Putamen (tissue), 1 donor: ENCODE results near the gene GDF3.
"Not testable (repeated sequence)": the region's sequence is repeated elsewhere in the genome, so short reads cannot be mapped to it uniquely, and the experiment has no call there.

ENCODE experiments used
- DNase-seq: peaks from one replicate; pipeline ENCODE4 v3.0.0-alpha.2; 2016; ENCODE audit warnings: low spot score

GDF3 gene

GRCh38 chr12:7667125-7667524, 28.4 kb downstream of the GDF3 start:
- DNase-seq: no peak

- DNase-seq: no peak
Measured at GRCh38 chr12:7666595-7666994, 29.0 kb downstream of the GDF3 start.

- DNase-seq: no peak
Measured at GRCh38 chr12:7661741-7662140, 33.8 kb downstream of the GDF3 start.

GRCh38 chr12:7656121-7656520, 39.5 kb downstream of the GDF3 start:
- no peak for DNase-seq

- DNase-seq: no peak
Measured at GRCh38 chr12:7650091-7650490, 45.5 kb downstream of the GDF3 start.

- no peak for DNase-seq
Measured at GRCh38 chr12:7647071-7647470, 48.5 kb downstream of the GDF3 start.

- DNase-seq: no peak
Measured at GRCh38 chr12:7646178-7646475, 49.4 kb downstream of the GDF3 start.

- DNase-seq: no peak
Measured at GRCh38 chr12:7645395-7646177, 50.0 kb downstream of the GDF3 start.

GRCh38 chr12:7642876-7643309, 52.7 kb downstream of the GDF3 start:
- DNase-seq: no peak

GRCh38 chr12:7642287-7642686, 53.3 kb downstream of the GDF3 start:
- no peak for DNase-seq

- not testable (repeated sequence) for DNase-seq
Measured at GRCh38 chr12:7640123-7640995, 55.2 kb downstream of the GDF3 start.
